ENCODE measurements around the gene DEGS2.

The DEGS2 gene

DNA sequence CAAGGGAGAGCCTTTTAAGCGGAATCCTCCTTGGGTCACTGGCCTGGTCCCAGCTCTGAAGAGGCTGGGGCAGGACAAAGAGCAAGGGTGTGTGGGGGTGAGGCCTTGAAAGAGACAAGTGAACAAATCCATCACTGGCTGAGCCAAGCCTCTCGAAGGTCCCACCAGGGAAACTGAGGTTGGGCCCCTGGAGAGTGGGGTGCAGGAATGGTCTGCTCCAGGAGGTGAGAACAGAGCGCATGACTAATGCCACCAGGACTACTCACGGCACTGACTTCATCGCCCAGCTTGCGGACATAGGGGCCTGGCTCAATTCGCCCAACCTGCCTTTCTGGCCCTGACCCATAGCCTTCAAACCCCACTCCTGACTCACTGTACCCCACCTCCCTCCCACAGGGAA is 19.2 kb upstream of the DEGS2 start:
- CTCF ChIA-PET: interaction anchor here (2.3 kb wide), 1 partner anchor 14 kb away, joined by 16 read pairs; no protein-coding TSS in a partner anchor
- DNase-seq (ENCODE audit: low read depth, low spot score): no peak
- no peak for TF ChIP-seq CTCF (IDR thresholded peaks at IDR 0.05; ENCODE audit: insufficient read depth, low read length, missing control alignments)
- POLR2A ChIA-PET: no interaction called here
- no peak overlapping the region for H3K4me3 ChIP-seq (ENCODE audit: low read depth, low read length)

- ChIA-PET CTCF (no interaction called here), POLR2A (no interaction called here)
- H3K4me3 ChIP-seq (ENCODE audit: low read depth, low read length): no peak overlapping the region
- DNase-seq (ENCODE audit: low read depth, low spot score): no peak
- no peak for TF ChIP-seq CTCF (IDR thresholded peaks at IDR 0.05; ENCODE audit: insufficient read depth, low read length, missing control alignments)
Observed at GRCh38 chr14:100176811-100177327, 17.4 kb upstream of the DEGS2 start.

DNA sequence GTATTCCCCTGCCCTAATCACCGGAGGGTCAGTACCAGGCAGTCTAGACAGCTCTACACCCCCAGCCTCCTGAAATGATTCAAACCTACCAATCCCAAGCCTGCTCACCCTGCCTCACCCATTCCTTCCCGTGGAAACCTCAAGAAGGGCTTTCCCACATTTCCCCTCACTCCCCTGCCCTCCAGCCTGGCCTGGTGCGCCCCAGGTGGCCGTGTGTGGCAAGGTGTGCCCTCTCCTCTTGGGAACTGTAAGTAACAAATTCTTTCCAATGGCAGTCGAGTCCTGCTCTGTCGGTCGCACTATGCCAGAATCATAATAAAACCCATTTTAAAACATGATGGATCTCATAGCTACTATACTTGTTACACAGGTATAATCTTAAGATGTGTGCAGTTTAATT is 13.9 kb upstream of the DEGS2 start:
- DNase-seq (ENCODE audit: low read depth, low spot score): no peak

DNA sequence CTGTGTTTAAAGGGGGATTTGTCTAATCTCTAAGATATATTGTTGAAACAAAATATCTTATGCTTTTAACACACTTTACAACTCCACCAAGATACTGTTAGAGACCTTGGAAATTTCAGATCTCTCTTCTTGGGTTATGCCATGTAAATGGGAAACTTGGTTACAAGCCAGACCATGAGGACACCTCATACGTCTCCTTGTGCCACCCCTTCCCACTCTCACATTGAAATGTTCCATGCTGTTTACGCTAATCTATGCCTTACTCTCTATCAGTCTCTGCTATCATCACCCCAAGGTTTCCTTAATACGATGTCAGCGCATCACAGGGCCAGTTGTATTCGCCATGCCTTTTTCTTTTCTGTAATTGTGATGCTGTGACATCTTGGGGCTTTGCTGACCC is 13.4 kb upstream of the DEGS2 start:
- no peak overlapping the region for H3K4me3 ChIP-seq (ENCODE audit: low read depth, low read length)
- CTCF ChIA-PET: no interaction called here
- no peak for TF ChIP-seq CTCF (IDR thresholded peaks at IDR 0.05; ENCODE audit: insufficient read depth, low read length, missing control alignments)
- DNase-seq (ENCODE audit: low read depth, low spot score): no peak
- POLR2A ChIA-PET: no interaction called here

More for the DNA sequence above, 13.9 kb upstream of the DEGS2 start:
- ChIA-PET CTCF (no interaction called here), POLR2A (no interaction called here)
- H3K4me3 ChIP-seq (ENCODE audit: low read depth, low read length): no peak overlapping the region
- no peak for TF ChIP-seq CTCF (IDR thresholded peaks at IDR 0.05; ENCODE audit: insufficient read depth, low read length, missing control alignments)

DNA sequence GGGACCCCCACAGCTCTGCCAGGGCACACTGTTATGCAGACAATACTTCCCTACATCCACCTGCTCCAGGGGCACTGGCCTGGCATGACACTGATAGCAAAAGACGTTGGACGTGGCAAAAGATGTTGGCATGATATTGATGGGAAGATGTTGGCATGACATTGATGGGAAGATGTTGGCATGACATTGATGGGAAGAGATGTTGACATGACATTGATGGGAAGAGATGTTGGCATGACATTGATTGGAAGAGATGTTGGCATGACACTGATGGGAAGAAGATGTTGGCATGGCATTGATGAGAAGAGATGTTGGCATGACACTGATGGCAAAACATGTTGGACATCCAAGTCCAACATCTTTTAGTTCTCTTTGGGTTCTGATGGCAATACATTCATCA is 11.4 kb upstream of the DEGS2 start:
- ChIA-PET POLR2A (no interaction called here), CTCF (interaction anchor here (1.3 kb wide), 1 partner anchor 14 kb away, joined by 5 read pairs; no protein-coding TSS in a partner anchor)
- DNase-seq (ENCODE audit: low read depth, low spot score): no peak
- TF ChIP-seq CTCF (IDR thresholded peaks at IDR 0.05; ENCODE audit: insufficient read depth, low read length, missing control alignments): no peak
- no peak overlapping the region for H3K4me3 ChIP-seq (ENCODE audit: low read depth, low read length)

DNA sequence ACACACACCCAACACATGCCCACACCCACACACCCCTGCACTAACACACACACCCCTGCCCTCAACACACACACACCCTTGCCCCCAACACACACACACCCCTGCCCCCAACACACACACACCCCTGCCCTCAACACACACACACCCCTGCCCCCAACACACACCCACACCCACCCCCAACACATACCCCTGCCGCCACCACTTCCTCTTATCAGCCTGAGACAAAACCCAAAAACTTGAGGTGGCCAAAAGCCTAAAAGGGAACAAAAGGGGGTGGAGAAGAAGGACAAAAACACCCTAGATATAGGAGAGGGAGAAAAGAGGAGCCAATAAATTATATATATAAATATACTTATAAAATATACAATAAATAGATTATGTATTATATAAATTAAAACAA is 9.1 kb upstream of the DEGS2 start:
- CTCF ChIA-PET: no interaction called here

More for the DNA sequence above, 9.1 kb upstream of the DEGS2 start:
- DNase-seq (ENCODE audit: low read depth, low spot score): no peak
- no peak overlapping the region for H3K4me3 ChIP-seq (ENCODE audit: low read depth, low read length)
- POLR2A ChIA-PET: no interaction called here
- TF ChIP-seq CTCF (IDR thresholded peaks at IDR 0.05; ENCODE audit: insufficient read depth, low read length, missing control alignments): no peak
